ENCODE results near the gene FRMD1. TPM values are rescaled to one million over a fixed set of nuclear protein-coding genes. Genes with fewer than 3 reads are reported as not detected.

Gene FRMD1
- total RNA-seq, 1 donor from 2014 or later = not detected

GRCh38 chr6:168091381-168092264 lies 12.6 kb upstream of the FRMD1 start:
- H3K4me3 ChIP-seq (ENCODE audit: insufficient read depth, low read depth, low read length) = no peak overlapping the region
- DNase-seq (ENCODE audit: low read depth) (no peak), FAIRE-seq (no peak)
- H3K4me1 ChIP-seq (ENCODE audit: insufficient read depth, low read length) = no peaks in the 10 kb centered on the region
- no peaks in the 10 kb centered on the region for H3K79me2 ChIP-seq (ENCODE audit: insufficient read depth, low read length)
- no peak overlapping the region for H3K4me2 ChIP-seq (ENCODE audit: low read length)
- Mint-ChIP-seq H3K4me3 (ENCODE audit: unreplicated experiment) (no peak overlapping the region), H3K27me3 (ENCODE audit: low read depth, unreplicated experiment) (peaks cover 36% of the 10 kb centered on the region), H3K4me1 (ENCODE audit: low read depth, unreplicated experiment) (peaks cover 5% of the 10 kb centered on the region), H3K9me3 (ENCODE audit: unreplicated experiment) (peaks cover 3% of the 10 kb centered on the region), H3K27ac (ENCODE audit: unreplicated experiment) (no peak overlapping the region), H3K36me3 (ENCODE audit: low read depth, unreplicated experiment) (no peaks in the 10 kb centered on the region)
- H2AFZ ChIP-seq (ENCODE audit: low read depth, low read length) = no peak overlapping the region
- H4K20me1 ChIP-seq (ENCODE audit: insufficient read depth, low read length) = no peaks in the 10 kb centered on the region
- TF ChIP-seq CTCF (IDR thresholded peaks at IDR 0.05; ENCODE audit: insufficient read depth, low read depth, low read length) (no peak), EZH2 (IDR thresholded peaks at IDR 0.05; ENCODE audit: insufficient read depth, low read length) (no peak)
- no peak overlapping the region for H3K9ac ChIP-seq (ENCODE audit: low read length)
- no peaks in the 10 kb centered on the region for H3K36me3 ChIP-seq (ENCODE audit: insufficient read depth, low read length)
- no peaks in the 10 kb centered on the region for H3K27me3 ChIP-seq (ENCODE audit: insufficient read depth, low read length)
- H3K27ac ChIP-seq (ENCODE audit: low read depth, low read length) = no peak overlapping the region
- H3K9me3 ChIP-seq (ENCODE audit: insufficient read depth, low read depth, low read length) = no peaks in the 10 kb centered on the region

GRCh38 chr6:168090706-168091105 lies 11.7 kb upstream of the FRMD1 start:
- H2AFZ ChIP-seq (ENCODE audit: low read depth, low read length) = no peak overlapping the region
- DNase-seq (ENCODE audit: low read depth) = no peak
- no peaks in the 10 kb centered on the region for H3K27me3 ChIP-seq (ENCODE audit: insufficient read depth, low read length)
- Mint-ChIP-seq H3K4me1 (ENCODE audit: low read depth, unreplicated experiment) (peaks cover 5% of the 10 kb centered on the region), H3K27ac (ENCODE audit: unreplicated experiment) (no peak overlapping the region), H3K27me3 (ENCODE audit: low read depth, unreplicated experiment) (peaks cover 29% of the 10 kb centered on the region), H3K4me3 (ENCODE audit: unreplicated experiment) (no peak overlapping the region), H3K36me3 (ENCODE audit: low read depth, unreplicated experiment) (no peaks in the 10 kb centered on the region), H3K9me3 (ENCODE audit: unreplicated experiment) (peaks cover 3% of the 10 kb centered on the region)
- TF ChIP-seq CTCF (IDR thresholded peaks at IDR 0.05; ENCODE audit: insufficient read depth, low read depth, low read length) (no peak), EZH2 (IDR thresholded peaks at IDR 0.05; ENCODE audit: insufficient read depth, low read length) (no peak)
- H3K9ac ChIP-seq (ENCODE audit: low read length) = no peak overlapping the region
- no peaks in the 10 kb centered on the region for H3K9me3 ChIP-seq (ENCODE audit: insufficient read depth, low read depth, low read length)
- H3K79me2 ChIP-seq (ENCODE audit: insufficient read depth, low read length) = no peaks in the 10 kb centered on the region
- no peak overlapping the region for H3K4me3 ChIP-seq (ENCODE audit: insufficient read depth, low read depth, low read length)
- no peak overlapping the region for H3K27ac ChIP-seq (ENCODE audit: low read depth, low read length)
- no peaks in the 10 kb centered on the region for H3K4me1 ChIP-seq (ENCODE audit: insufficient read depth, low read length)
- no peak for FAIRE-seq
- no peaks in the 10 kb centered on the region for H3K36me3 ChIP-seq (ENCODE audit: insufficient read depth, low read length)
- no peaks in the 10 kb centered on the region for H4K20me1 ChIP-seq (ENCODE audit: insufficient read depth, low read length)
- H3K4me2 ChIP-seq (ENCODE audit: low read length) = no peak overlapping the region

All from astrocyte (in vitro differentiated cells and primary cell).